ENCODE results near the gene POLR2L. TPM values are rescaled to one million over a fixed set of nuclear protein-coding genes. Genes with fewer than 3 reads are reported as not detected.

The POLR2L gene
- total and polyA plus RNA-seq, 2 of the 13 experiments (the other 11 are each of a cell fraction or from before 2014, with no cell fraction given), result 104 to 114 TPM

- TF ChIP-seq SALL1 (CRISPR knock-in tag; IDR thresholded peaks at IDR 0.05) (peak; percentile 62), TFE3 (CRISPR knock-in tag; IDR thresholded peaks at IDR 0.05) (0 out of 2 replicates have a peak, but pooled peaks have one; percentile 26), KDM3A (CRISPR knock-in tag; IDR thresholded peaks at IDR 0.05; ENCODE audit: low read depth) (0 out of 2 replicates have a peak, but pooled peaks have one; percentile 36), NAIF1 (CRISPR knock-in tag; IDR thresholded peaks at IDR 0.05; ENCODE audit: borderline replicate concordance) (no peak), ZBTB7B (CRISPR knock-in tag; IDR thresholded peaks at IDR 0.05) (0 out of 2 replicates have a peak, but pooled peaks have one; percentile 66), ZNF674 (CRISPR knock-in tag; IDR thresholded peaks at IDR 0.05; ENCODE audit: low read depth) (no peak), ZNF879 (CRISPR knock-in tag; IDR thresholded peaks at IDR 0.05) (no peak; the same call in 1 of the 2 replicates), THAP7 (CRISPR knock-in tag; IDR thresholded peaks at IDR 0.05) (peak; percentile 53; the same call in 1 of the 2 replicates), ZNF550 (CRISPR knock-in tag; IDR thresholded peaks at IDR 0.05; ENCODE audit: borderline replicate concordance) (peak; percentile 89; the same call in 1 of the 2 replicates), SPEN (CRISPR knock-in tag; IDR thresholded peaks at IDR 0.05; ENCODE audit: low read depth) (peak; percentile 35; the same call in 1 of the 2 replicates)
- TF ChIP-seq, protein P1, sequence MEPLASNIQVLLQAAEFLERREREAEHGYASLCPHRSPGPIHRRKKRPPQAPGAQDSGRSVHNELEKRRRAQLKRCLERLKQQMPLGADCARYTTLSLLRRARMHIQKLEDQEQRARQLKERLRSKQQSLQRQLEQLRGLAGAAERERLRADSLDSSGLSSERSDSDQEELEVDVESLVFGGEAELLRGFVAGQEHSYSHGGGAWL (CRISPR knock-in tag; IDR thresholded peaks at IDR 0.05), result peak; percentile 74; the same call in 1 of the 2 replicates
These were observed 15.0 kb downstream of the POLR2L start (continued) for GRCh38 chr11:827146-827896.
